ENCODE data around the gene TMEFF1. TPM values are rescaled to one million over a fixed set of nuclear protein-coding genes. Genes with fewer than 3 reads are reported as not detected.

Gene TMEFF1
- total and polyA plus RNA-seq, 7 donors: 0.16 to 6.1 (median 0.68) TPM; not detected in 4

DNA sequence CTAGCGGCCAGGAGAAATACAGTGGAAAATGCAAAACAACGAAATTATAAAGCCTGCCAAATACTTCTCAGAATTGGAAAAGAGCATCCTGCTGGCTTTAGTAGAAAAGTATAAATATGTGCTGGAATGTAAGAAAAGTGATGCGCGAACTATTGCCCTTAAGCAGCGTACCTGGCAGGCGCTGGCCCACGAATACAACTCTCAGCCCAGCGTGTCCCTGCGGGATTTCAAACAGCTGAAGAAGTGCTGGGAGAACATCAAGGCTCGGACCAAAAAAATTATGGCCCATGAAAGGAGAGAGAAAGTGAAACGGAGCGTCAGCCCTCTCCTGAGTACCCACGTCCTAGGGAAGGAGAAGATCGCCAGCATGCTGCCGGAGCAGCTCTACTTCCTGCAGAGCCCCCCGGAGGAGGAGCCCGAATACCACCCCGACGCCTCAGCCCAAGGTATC is 31.0 kb upstream of the TMEFF1 start:
- intact Hi-C loops (cut with DNase I): no loop called here
- Histone ChIP-seq H3K36me3 (peaks cover 0 to 39% (median 2%) of the 10 kb centered on the region in 4 donors), H3K9me3 (no peaks in the 10 kb centered on the region), H3K4me1 (peaks cover 0 to 6% (median 0%) of the 10 kb centered on the region in 4 donors), H3K27me3 (no peaks in the 10 kb centered on the region), H3K4me3 (no peak overlapping the region), H3K27ac (no peak overlapping the region)
- TF ChIP-seq POLR2AphosphoS5 (IDR thresholded peaks at IDR 0.05) (no peak), POLR2A (IDR thresholded peaks at IDR 0.05) (no peak), EP300 (IDR thresholded peaks at IDR 0.05) (no peak)
- TF ChIP-seq, protein P1, sequence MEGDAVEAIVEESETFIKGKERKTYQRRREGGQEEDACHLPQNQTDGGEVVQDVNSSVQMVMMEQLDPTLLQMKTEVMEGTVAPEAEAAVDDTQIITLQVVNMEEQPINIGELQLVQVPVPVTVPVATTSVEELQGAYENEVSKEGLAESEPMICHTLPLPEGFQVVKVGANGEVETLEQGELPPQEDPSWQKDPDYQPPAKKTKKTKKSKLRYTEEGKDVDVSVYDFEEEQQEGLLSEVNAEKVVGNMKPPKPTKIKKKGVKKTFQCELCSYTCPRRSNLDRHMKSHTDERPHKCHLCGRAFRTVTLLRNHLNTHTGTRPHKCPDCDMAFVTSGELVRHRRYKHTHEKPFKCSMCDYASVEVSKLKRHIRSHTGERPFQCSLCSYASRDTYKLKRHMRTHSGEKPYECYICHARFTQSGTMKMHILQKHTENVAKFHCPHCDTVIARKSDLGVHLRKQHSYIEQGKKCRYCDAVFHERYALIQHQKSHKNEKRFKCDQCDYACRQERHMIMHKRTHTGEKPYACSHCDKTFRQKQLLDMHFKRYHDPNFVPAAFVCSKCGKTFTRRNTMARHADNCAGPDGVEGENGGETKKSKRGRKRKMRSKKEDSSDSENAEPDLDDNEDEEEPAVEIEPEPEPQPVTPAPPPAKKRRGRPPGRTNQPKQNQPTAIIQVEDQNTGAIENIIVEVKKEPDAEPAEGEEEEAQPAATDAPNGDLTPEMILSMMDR (IDR thresholded peaks at IDR 0.05): no peak
- WGBS, 2 donors: 88 to 94% methylated on average over 19 of the region's 19 CpGs
- DNase-seq: no peak

DNA sequence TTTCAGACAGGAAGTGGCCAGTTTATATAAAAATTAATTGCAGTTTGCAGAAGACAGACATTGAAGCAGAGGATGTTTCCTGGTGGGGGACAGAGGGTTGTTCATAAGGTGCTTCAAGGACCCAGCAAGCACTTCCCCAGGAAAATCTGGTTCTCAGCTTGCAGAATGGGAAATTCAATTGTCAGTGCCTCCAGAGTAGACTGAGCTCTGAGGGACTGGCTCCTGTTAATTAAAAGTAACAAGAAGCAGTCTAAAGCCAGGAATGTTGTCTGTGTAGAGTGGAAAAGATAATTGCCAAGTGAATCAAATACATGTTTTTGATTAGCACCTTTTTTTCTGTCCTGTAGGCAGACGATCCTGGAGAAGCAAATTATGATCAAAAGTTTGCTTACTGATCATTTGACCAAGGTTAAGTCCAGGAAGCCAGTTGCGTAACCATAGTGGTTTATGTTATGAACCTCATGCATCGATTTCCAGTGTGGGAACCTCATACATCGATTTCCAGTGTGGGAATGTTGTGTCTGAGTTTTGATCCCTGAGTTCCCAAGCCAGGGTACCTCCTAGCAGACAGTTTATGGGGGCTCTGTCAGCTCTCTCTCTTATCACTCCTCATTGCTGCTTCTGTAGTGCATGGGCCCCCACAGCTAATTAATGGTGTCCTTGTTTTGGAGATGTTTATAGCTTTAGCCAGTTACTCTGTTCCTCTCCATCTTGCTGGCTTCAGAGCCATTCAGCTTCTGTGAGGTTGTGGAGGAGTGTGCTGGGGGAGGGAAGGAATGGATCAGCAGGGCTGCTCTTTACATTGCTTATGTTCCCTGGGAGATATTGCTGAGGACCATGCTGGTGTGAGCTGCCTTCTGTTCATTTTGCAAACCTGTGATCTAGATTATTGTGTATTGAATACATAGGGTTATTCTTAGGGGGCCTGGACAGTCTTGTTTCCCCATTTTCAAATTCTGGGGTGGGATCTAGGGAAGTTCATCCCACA is 28.9 kb upstream of the TMEFF1 start:
- DNase-seq: no peak
- Histone ChIP-seq H3K9me3 (no peaks in the 10 kb centered on the region), H3K27me3 (no peaks in the 10 kb centered on the region), H3K4me1 (peaks cover 0 to 6% (median 0%) of the 10 kb centered on the region in 4 donors), H3K27ac (no peak overlapping the region), H3K36me3 (peaks cover 0 to 39% (median 2%) of the 10 kb centered on the region in 4 donors), H3K4me3 (no peak overlapping the region)
- intact Hi-C loops (cut with DNase I): no loop called here
- 56 to 69% methylated on average over 4 of the region's 4 CpGs for WGBS, 2 donors
- no peak for TF ChIP-seq POLR2AphosphoS5 (IDR thresholded peaks at IDR 0.05)
- TF ChIP-seq, protein P1 (IDR thresholded peaks at IDR 0.05): no peak
- no peak for TF ChIP-seq POLR2A (IDR thresholded peaks at IDR 0.05)
- TF ChIP-seq EP300 (IDR thresholded peaks at IDR 0.05): no peak

DNA sequence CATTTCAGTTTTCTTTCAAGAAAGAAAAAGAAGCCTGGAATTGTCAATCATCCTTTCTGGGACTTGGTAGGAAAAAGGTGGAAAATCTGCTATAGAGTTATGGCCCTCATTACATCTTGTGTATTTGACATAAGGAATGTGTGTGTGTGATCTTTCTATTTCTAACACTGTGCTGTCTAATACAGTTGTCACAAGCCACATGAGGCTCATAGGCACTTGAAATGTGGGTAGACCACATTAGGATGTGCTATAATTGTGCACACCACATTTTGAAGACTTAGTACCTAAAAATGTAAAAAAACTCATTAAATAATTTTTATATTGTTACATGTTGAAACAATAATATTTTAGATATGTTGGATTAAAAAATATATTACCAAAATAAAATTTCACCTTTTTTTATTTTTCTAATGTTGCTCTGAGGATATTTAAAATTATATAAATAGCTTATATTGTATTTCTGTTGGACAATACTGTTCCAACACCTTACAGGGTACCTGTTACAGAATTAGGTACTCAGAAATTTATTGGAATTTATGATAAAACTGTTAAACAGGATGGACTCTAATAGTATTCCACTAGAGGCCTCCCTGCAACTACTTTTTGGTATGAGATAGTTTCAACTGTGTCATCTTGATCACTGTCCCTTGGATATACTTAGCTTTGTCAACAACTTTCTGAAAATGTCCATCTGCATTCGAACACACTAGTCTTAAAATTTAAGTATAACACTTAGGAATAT is 27.6 kb upstream of the TMEFF1 start:
- no peak for TF ChIP-seq EP300 (IDR thresholded peaks at IDR 0.05)
- 35 to 45% methylated on average over 1 of the region's 1 CpG for WGBS, 2 donors
- intact Hi-C loops (cut with DNase I): no loop called here

DNA sequence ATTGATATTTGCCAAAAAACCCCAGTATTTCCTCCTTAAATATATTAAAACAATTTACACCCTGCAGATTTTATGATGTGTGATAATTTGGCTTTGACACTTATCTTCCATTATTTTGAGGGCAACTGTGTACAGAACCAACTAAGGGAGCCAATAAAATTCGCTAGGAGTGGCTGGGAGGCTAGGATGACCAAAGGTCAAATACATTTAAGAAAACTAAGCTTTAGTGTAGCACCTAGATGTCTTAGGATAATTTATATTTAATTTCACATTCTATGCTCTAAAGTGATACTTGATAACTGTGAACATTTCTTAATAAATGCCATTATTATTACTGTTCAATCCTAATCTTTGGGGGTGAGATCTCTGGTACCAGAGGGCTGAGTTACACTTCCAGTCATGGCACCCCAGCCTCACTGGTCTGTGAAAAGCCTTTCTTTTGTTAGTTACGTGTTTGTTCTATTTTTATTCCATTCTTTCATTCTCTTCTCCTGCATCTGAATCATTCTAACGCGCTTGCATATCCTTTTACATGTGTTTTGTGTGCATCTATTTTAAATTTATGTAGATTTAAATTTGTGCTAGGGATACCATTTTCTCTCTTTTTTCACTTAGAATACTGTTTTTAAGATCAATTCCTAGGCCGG is 26.9 kb upstream of the TMEFF1 start:
- no peaks in the 10 kb centered on the region for H3K9me3 ChIP-seq
- peaks cover 0 to 45% (median 2%) of the 10 kb centered on the region in 4 donors for H3K36me3 ChIP-seq
- DNase-seq: no peak
- 76 to 88% methylated on average over 5 of the region's 5 CpGs for WGBS, 2 donors
- H3K27ac ChIP-seq: no peak overlapping the region
- H3K27me3 ChIP-seq: no peaks in the 10 kb centered on the region
- intact Hi-C loops (cut with DNase I): no loop called here
- H3K4me3 ChIP-seq: no peak overlapping the region
- TF ChIP-seq, protein P1 (IDR thresholded peaks at IDR 0.05): no peak
- TF ChIP-seq EP300 (IDR thresholded peaks at IDR 0.05): no peak
- TF ChIP-seq POLR2AphosphoS5 (IDR thresholded peaks at IDR 0.05): no peak
- no peak for TF ChIP-seq POLR2A (IDR thresholded peaks at IDR 0.05)
- H3K4me1 ChIP-seq: peaks cover 0 to 6% (median 0%) of the 10 kb centered on the region in 4 donors

More for the DNA sequence above, 27.6 kb upstream of the TMEFF1 start:
- Histone ChIP-seq H3K27me3 (no peaks in the 10 kb centered on the region), H3K36me3 (peaks cover 0 to 39% (median 2%) of the 10 kb centered on the region in 4 donors), H3K27ac (no peak overlapping the region), H3K4me3 (no peak overlapping the region), H3K4me1 (peaks cover 0 to 6% (median 0%) of the 10 kb centered on the region in 4 donors), H3K9me3 (no peaks in the 10 kb centered on the region)
- DNase-seq: no peak

Measured in sigmoid colon (tissue), 7 donors.